Smooth muscle cell of trachea (primary cell): ENCODE measurements around the gene EPHA8. TPM values are rescaled to one million over a fixed set of nuclear protein-coding genes. Genes with fewer than 3 reads are reported as not detected.

Source experiments
- total RNA-seq: library from RNA; depleted of rRNA; stranded (reverse); fragments of >200 nt; gene quantifications from 2 replicates; pipeline ENCODE4 v1.2.1, GENCODE V29; 2014

EPHA8 gene
- total RNA-seq: not detected in 2 replicates

DNA sequence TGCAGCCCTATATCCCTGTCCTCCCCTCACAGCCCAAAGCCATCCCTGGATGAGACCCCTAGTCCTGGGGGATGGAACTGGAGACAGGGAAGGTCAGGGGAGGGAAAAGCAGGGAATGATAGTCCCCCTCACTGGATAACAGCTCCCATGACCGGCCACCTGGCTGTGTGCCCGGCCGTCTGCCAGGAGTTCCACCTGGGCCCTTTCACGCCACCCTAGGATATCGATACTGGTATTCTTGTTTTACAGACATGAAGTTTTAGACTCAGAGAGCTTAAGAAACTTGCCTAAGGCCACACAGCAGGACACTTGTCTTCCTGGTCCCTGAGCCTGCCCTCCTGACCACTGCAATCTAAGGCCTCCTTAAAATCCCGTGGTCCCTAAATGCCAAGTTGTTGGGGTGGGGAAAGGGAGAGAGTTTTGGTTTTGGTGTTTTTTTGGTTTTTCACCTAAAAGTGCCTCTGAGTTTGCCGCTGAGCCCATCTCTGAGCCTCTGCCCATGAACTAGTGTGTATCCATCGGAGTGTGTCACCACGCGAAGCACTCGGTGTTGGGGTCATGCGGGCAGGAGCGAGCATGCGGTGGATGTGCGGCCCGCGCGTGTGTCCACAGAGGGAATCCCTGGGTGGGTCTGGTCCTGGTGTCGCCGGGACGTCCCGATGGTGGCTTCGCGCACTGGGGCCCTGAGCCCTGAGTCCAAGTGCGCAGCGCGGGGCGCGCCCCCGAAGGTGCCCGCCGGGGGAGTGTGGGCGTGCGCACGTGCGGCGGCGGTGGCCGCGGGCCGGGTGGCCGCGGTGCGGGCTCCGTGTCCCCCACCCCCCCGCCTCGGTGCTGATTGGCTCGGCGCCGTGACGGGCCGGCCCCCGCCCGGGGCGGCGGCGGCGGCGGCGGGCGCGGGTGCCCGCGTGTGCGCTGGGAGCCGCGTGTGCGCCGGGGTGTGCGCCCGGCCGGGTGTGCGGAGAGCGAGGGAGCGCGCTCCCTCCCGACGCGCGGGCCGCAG is at the start of gene EPHA8:
EPHA8 (plus strand) TSS at position 906 of the 1,000 bp plus-strand sequence. CDS start 147 bp downstream, outside the sequence.

DNA sequence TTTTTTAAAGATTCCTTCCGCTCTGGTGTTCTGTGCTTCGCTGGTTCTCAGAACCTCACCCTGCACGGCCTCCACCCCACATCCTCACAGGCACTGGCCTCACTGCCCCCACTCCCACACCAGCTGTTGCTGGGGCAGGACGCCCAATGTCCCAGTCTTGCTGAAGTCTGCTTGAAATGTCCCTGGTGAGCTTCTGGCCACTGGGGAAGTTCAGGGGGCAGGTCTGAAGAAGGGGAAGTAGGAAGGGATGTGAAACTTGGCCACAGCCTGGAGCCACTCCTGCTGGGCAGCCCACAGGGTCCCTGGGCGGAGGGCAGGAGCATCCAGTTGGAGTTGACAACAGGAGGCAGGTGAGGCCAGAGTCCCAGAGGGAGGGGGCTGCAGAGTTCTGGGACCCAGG is 73.1 kb downstream of the EPHA8 start, which contains the start of gene C1QA:
C1QA (plus strand) TSS at position 276 of the 400 bp plus-strand sequence. CDS start 989 bp downstream, outside the sequence.

DNA sequence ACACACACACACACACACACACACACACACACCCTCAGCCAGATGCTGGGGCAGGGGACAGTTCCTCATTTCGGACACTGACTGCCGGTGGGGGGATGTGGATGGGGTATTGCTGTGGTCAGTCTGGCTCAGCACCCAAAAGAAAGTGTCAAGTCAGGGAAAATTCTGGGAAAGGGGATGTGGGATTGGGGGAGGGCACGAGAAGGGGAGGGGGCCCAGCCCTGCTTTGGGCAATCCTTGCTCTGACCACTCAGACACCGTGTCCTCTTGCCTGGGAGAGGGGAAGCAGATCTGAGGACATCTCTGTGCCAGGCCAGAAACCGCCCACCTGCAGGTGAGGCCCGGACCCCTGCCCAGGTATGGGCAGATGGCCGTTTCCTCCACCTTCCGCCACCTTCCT is 80.1 kb downstream of the EPHA8 start, which contains the start of gene C1QC:
C1QC (plus strand) TSS at position 253 of the 400 bp plus-strand sequence. CDS start 391 bp downstream, outside the sequence.

DNA sequence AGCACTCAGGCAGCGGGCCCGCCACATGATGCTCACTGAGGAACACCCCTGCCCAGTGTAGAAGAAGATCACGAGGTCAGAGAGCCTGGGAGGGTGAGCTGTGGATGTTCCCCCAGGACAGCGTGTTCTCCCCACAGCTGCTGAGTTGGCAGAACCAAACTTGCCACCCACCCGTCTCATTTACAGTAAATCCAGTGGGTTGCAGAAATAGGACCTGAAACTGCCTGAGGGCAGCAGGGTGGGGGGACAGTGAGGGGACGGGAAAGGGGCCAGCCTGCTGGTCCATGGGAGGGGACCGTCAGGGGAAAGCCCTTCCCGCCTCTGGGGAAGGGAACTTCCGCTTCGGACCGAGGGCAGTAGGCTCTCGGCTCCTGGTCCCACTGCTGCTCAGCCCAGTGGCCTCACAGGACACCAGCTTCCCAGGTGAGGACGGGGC is 89.6 kb downstream of the EPHA8 start, which contains the start of gene C1QB:
C1QB (plus strand) TSS at position 356 of the 436 bp plus-strand sequence. CDS start 6,227 bp downstream, outside the sequence.

Other genes with a start within 250 kb of the EPHA8 start
- 9.9 and 10.8 TPM in 2 replicates for gene ZBTB40, start 111.6 kb upstream of the EPHA8 start, total RNA-seq
- not detected in 2 replicates for gene C1QA, start 73.1 kb downstream of the EPHA8 start, total RNA-seq
- gene C1QC, start 80.1 kb downstream of the EPHA8 start, total RNA-seq: not detected in 2 replicates
- gene C1QB, start 89.7 kb downstream of the EPHA8 start, total RNA-seq: not detected in 2 replicates
- 20.5 and 47.3 TPM in 2 replicates for gene EPHB2, start 147.3 kb downstream of the EPHA8 start, total RNA-seq